Astrocyte (in vitro differentiated cells and primary cell): ENCODE data around the gene INPP4B. TPM values are rescaled to one million over a fixed set of nuclear protein-coding genes. Genes with fewer than 3 reads are reported as not detected.
A peak's percentile ranks its signal among the peaks of the same experiment; 100 is the strongest.
"Not testable (repeated sequence)": the region's sequence is repeated elsewhere in the genome, so short reads cannot be mapped to it uniquely, and the experiment has no call there.

Experiments
- DNase-seq: peaks from one replicate; pipeline ENCODE4 v3.0.0-alpha.2; 2010; ENCODE audit warnings: low read depth
- FAIRE-seq: peaks from 2 replicates; lab custom pipeline; 2011; peaks lifted over from hg19 to GRCh38; lab: Jason Lieb, UNC
- H2AFZ ChIP-seq: 2 replicates; pipeline ENCODE4 v1.6.0; 2012; ENCODE audit warnings: low read depth, low read length, inconsistent platforms
- H3K27ac ChIP-seq: 2 replicates; pipeline ENCODE4 v1.5.1; 2011; ENCODE audit warnings: low read depth, low read length, inconsistent platforms
- H3K27me3 ChIP-seq: 2 replicates; pipeline ENCODE4 v1.6.0; 2011; ENCODE audit warnings: low read length, inconsistent platforms; ENCODE audit not compliant: insufficient read depth
- H3K36me3 ChIP-seq: 2 replicates; pipeline ENCODE4 v1.5.1; 2011; ENCODE audit warnings: low read length, inconsistent platforms; ENCODE audit not compliant: insufficient read depth
- H3K4me1 ChIP-seq: 2 replicates; pipeline ENCODE4 v1.5.1; 2011; ENCODE audit warnings: low read length, inconsistent platforms; ENCODE audit not compliant: insufficient read depth
- H3K4me2 ChIP-seq: 2 replicates; pipeline ENCODE4 v1.6.0; 2012; ENCODE audit warnings: low read length, inconsistent platforms
- H3K4me3 ChIP-seq: 2 replicates; pipeline ENCODE4 v1.5.1; 2011; ENCODE audit warnings: low read depth, mild to moderate bottlenecking, low read length, inconsistent platforms; ENCODE audit not compliant: insufficient read depth
- H3K79me2 ChIP-seq: 2 replicates; pipeline ENCODE4 v1.6.0; 2012; ENCODE audit warnings: mild to moderate bottlenecking, low read length, inconsistent platforms; ENCODE audit not compliant: insufficient read depth
- H3K9ac ChIP-seq: 2 replicates; pipeline ENCODE4 v1.6.0; 2012; ENCODE audit warnings: mild to moderate bottlenecking, low read length, inconsistent platforms
- H3K9me3 ChIP-seq: 2 replicates; pipeline ENCODE4 v1.5.1; 2012; ENCODE audit warnings: low read depth, mild to moderate bottlenecking, low read length, inconsistent platforms; ENCODE audit not compliant: insufficient read depth
- H4K20me1 ChIP-seq: 2 replicates; pipeline ENCODE4 v1.6.0; 2012; ENCODE audit warnings: low read length, inconsistent platforms; ENCODE audit not compliant: insufficient read depth
- H3K27ac Mint-ChIP-seq: one replicate; pipeline ENCODE4 v1.8.0; 2021; ENCODE audit warnings: mild to moderate bottlenecking, mixed read lengths; ENCODE audit not compliant: unreplicated experiment
- H3K27me3 Mint-ChIP-seq: one replicate; pipeline ENCODE4 v1.8.0; 2021; ENCODE audit warnings: low read depth, mixed read lengths; ENCODE audit not compliant: unreplicated experiment
- H3K36me3 Mint-ChIP-seq: one replicate; pipeline ENCODE4 v1.8.0; 2021; ENCODE audit warnings: low read depth, mixed read lengths; ENCODE audit not compliant: unreplicated experiment
- H3K4me1 Mint-ChIP-seq: one replicate; pipeline ENCODE4 v1.8.0; 2021; ENCODE audit warnings: low read depth, mixed read lengths; ENCODE audit not compliant: unreplicated experiment
- H3K4me3 Mint-ChIP-seq: one replicate; pipeline ENCODE4 v1.8.0; 2021; ENCODE audit warnings: mild to moderate bottlenecking, moderate library complexity, mixed read lengths; ENCODE audit not compliant: unreplicated experiment
- H3K9me3 Mint-ChIP-seq: one replicate; pipeline ENCODE4 v1.8.0; 2021; ENCODE audit warnings: mild to moderate bottlenecking, mixed read lengths; ENCODE audit not compliant: unreplicated experiment
- EZH2 ChIP-seq: IDR thresholded peaks from 2 replicates; pipeline ENCODE4 v1.6.1; 2012; ENCODE audit warnings: mild to moderate bottlenecking, low read length, inconsistent platforms; ENCODE audit not compliant: insufficient read depth
- total RNA-seq: library from RNA; stranded (reverse); gene quantifications from 2 replicates; pipeline ENCODE4 v1.2.1, GENCODE V29; 2021
- TF ChIP-seq, protein P1 (sequence below): IDR thresholded peaks from 2 replicates; pipeline ENCODE4 v1.5.1; 2011; ENCODE audit warnings: low read depth, mild to moderate bottlenecking, inconsistent platforms, low read length, moderate library complexity; ENCODE audit not compliant: insufficient read depth

The INPP4B gene
- total RNA-seq, 1 donor from 2014 or later: 2.8 TPM

GRCh38 chr4:142645475-142646108 is 200.5 kb downstream of the INPP4B start:
- no peaks in the 10 kb centered on the region for H3K79me2 ChIP-seq
- H3K4me2 ChIP-seq: peak overlapping the region; percentile 35
- no peak for FAIRE-seq
- no peaks in the 10 kb centered on the region for H3K36me3 ChIP-seq
- Mint-ChIP-seq H3K9me3 (peaks cover 20% of the 10 kb centered on the region), H3K36me3 (no peaks in the 10 kb centered on the region), H3K27ac (no peak overlapping the region), H3K27me3 (no peaks in the 10 kb centered on the region), H3K4me1 (peaks cover 2% of the 10 kb centered on the region), H3K4me3 (no peak overlapping the region)
- H3K27me3 ChIP-seq: no peaks in the 10 kb centered on the region
- no peaks in the 10 kb centered on the region for H4K20me1 ChIP-seq
- H3K9me3 ChIP-seq: no peaks in the 10 kb centered on the region
- DNase-seq: peak; percentile 13
- no peak overlapping the region for H3K27ac ChIP-seq
- H3K4me1 ChIP-seq: peaks cover 5% of the 10 kb centered on the region
- no peak overlapping the region for H3K9ac ChIP-seq
- no peak overlapping the region for H3K4me3 ChIP-seq
- TF ChIP-seq EZH2: no peak
- TF ChIP-seq, protein P1, sequence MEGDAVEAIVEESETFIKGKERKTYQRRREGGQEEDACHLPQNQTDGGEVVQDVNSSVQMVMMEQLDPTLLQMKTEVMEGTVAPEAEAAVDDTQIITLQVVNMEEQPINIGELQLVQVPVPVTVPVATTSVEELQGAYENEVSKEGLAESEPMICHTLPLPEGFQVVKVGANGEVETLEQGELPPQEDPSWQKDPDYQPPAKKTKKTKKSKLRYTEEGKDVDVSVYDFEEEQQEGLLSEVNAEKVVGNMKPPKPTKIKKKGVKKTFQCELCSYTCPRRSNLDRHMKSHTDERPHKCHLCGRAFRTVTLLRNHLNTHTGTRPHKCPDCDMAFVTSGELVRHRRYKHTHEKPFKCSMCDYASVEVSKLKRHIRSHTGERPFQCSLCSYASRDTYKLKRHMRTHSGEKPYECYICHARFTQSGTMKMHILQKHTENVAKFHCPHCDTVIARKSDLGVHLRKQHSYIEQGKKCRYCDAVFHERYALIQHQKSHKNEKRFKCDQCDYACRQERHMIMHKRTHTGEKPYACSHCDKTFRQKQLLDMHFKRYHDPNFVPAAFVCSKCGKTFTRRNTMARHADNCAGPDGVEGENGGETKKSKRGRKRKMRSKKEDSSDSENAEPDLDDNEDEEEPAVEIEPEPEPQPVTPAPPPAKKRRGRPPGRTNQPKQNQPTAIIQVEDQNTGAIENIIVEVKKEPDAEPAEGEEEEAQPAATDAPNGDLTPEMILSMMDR: no peak
- H2AFZ ChIP-seq: peak overlapping the region; percentile 70

- H3K9me3 ChIP-seq, H3K79me2 ChIP-seq, H3K4me3 Mint-ChIP-seq, H3K36me3 Mint-ChIP-seq, H3K27ac Mint-ChIP-seq, H3K4me3 ChIP-seq, H3K27me3 ChIP-seq, DNase-seq, H3K9ac ChIP-seq, H3K4me2 ChIP-seq, H3K27me3 Mint-ChIP-seq, H3K4me1 Mint-ChIP-seq, H3K4me1 ChIP-seq, H3K27ac ChIP-seq, H3K36me3 ChIP-seq, H2AFZ ChIP-seq, FAIRE-seq, H4K20me1 ChIP-seq: not testable (repeated sequence)
- peaks cover 13% of the 10 kb centered on the region for H3K9me3 Mint-ChIP-seq
These were observed 201.5 kb downstream of the INPP4B start for GRCh38 chr4:142644628-142645027.

DNA sequence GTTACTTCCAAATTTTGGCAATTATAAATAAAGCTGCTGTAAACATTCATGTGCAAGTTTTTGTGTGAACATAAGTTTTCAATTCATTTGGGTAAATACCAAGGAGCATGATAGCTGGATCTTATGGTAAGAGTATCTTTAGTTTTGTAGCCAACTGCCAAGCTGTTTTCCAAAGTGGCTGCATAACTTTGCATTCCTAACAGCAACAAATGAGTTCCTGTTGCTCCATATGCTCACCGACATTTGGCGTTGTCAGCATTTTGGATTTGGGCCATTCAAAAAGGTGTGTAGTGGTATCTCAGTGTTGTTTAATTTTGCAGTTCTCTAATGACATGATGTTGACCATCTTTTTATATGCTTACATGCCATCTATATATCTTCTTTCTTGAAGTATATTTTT is 208.5 kb downstream of the INPP4B start:
- no peaks in the 10 kb centered on the region for H3K36me3 Mint-ChIP-seq
- no peak overlapping the region for H3K27ac Mint-ChIP-seq
- H3K9me3 Mint-ChIP-seq: peaks cover 7% of the 10 kb centered on the region
- no peaks in the 10 kb centered on the region for H3K27me3 Mint-ChIP-seq
- no peak overlapping the region for H3K4me3 ChIP-seq
- FAIRE-seq (no peak), DNase-seq (no peak)
- H3K4me3 Mint-ChIP-seq: no peak overlapping the region
- no peaks in the 10 kb centered on the region for H3K36me3 ChIP-seq
- H4K20me1 ChIP-seq: no peaks in the 10 kb centered on the region
- H3K9ac ChIP-seq: no peak overlapping the region
- no peaks in the 10 kb centered on the region for H3K4me1 Mint-ChIP-seq
- no peaks in the 10 kb centered on the region for H3K79me2 ChIP-seq
- TF ChIP-seq, protein P1: no peak
- no peak for TF ChIP-seq EZH2
- H3K27me3 ChIP-seq: no peaks in the 10 kb centered on the region
- no peak overlapping the region for H2AFZ ChIP-seq
- H3K27ac ChIP-seq: no peak overlapping the region
- H3K4me1 ChIP-seq: no peaks in the 10 kb centered on the region
- H3K9me3 ChIP-seq: no peaks in the 10 kb centered on the region
- H3K4me2 ChIP-seq: no peak overlapping the region
